ENCODE results near the gene PIAS2.

Gene PIAS2

DNA sequence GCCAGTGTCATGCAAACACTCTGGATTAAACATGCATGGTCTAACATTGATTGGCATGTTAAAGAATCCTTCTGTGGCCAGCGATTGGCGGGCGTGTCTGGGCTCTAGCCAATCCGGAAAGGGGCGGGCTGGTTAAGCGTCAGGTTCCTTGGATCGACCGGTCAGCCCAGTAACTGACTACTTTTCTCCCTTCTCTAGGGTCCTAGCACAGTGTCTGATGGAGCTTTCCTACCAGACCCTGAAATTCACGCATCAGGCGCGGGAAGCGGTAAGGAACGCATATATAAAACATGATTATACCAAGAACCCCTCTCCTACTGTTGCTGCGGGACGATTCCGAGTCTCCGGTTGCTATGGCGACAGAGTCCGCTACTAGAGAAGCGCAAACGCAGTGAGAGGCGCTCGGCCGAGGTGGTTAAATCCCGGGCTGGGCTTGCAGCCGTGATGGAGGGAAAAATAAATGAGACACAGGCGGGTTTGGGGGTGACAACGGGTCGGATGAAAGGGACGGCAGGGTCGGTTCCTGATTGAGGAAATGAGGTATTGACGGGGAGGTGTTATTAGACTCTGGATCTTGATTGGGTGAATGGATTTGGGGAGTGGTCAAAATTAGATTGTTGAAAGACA is 29.5 kb upstream of the PIAS2 start:
- peak overlapping the region; percentile 90 for H3K4me3 ChIP-seq (ENCODE audit: control insufficient read depth, low read depth, low read length)
- TF ChIP-seq, protein P1, sequence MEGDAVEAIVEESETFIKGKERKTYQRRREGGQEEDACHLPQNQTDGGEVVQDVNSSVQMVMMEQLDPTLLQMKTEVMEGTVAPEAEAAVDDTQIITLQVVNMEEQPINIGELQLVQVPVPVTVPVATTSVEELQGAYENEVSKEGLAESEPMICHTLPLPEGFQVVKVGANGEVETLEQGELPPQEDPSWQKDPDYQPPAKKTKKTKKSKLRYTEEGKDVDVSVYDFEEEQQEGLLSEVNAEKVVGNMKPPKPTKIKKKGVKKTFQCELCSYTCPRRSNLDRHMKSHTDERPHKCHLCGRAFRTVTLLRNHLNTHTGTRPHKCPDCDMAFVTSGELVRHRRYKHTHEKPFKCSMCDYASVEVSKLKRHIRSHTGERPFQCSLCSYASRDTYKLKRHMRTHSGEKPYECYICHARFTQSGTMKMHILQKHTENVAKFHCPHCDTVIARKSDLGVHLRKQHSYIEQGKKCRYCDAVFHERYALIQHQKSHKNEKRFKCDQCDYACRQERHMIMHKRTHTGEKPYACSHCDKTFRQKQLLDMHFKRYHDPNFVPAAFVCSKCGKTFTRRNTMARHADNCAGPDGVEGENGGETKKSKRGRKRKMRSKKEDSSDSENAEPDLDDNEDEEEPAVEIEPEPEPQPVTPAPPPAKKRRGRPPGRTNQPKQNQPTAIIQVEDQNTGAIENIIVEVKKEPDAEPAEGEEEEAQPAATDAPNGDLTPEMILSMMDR (conservative IDR thresholded peaks at IDR 0.05; ENCODE audit: control insufficient read depth, insufficient read depth, low read depth, low read length) = no peak
- DNase-seq (ENCODE audit: low read depth) = peak; percentile 85

DNA sequence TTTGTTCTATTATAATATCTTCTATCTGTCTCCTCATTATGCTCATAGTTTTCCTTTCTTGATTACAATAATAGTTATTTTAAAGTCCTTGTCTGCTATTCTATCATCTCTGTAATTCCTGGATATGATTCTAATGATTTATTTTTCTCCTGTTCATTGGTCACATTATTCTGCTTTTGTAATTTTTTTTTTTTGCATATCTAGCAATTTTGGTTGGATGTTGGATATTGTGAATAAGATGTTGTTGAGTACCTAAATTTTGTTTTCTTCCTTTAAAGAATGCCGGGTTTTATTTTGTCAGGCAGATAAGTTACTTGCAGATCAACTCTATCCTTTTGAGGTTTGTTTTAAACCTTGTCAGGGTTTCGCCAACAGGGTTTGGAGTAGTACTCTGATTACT is 25.3 kb upstream of the PIAS2 start:
- no peak overlapping the region for H3K4me3 ChIP-seq (ENCODE audit: control insufficient read depth, low read depth, low read length)
- DNase-seq (ENCODE audit: low read depth) = no peak
- TF ChIP-seq, protein P1 (conservative IDR thresholded peaks at IDR 0.05; ENCODE audit: control insufficient read depth, insufficient read depth, low read depth, low read length) = no peak

- TF ChIP-seq, protein P1 (conservative IDR thresholded peaks at IDR 0.05; ENCODE audit: control insufficient read depth, insufficient read depth, low read depth, low read length) = no peak
- no peak for DNase-seq (ENCODE audit: low read depth)
These were observed 22.8 kb upstream of the PIAS2 start for GRCh38 chr18:46939998-46940571.

GRCh38 chr18:46939337-46939963 is 22.1 kb upstream of the PIAS2 start:
- TF ChIP-seq, protein P1 (conservative IDR thresholded peaks at IDR 0.05; ENCODE audit: control insufficient read depth, insufficient read depth, low read depth, low read length) = no peak
- peak; percentile 87 for DNase-seq (ENCODE audit: low read depth)
- H3K4me3 ChIP-seq (ENCODE audit: control insufficient read depth, low read depth, low read length) = no peak overlapping the region

More at GRCh38 chr18:46939998-46940571, 22.8 kb upstream of the PIAS2 start:
- H3K4me3 ChIP-seq (ENCODE audit: control insufficient read depth, low read depth, low read length) = no peak overlapping the region

DNA sequence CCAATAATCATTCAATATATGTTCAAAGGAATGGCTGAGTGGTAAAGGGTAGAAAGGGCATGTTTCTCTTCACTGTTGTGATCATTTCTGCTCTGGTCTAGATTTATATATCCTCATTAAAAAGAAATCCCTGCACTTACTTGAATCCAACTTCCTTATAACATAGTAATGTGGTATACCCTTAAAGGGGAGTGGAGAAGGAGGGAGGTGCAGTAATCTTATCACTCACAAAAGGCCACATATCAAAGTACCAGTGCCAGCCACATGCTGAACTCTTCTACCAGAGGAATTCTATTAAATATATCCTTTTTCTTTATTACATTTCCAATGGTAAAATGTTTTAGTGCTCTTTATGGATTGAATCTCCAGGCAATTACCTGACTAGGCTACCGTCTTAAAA is 3.3 kb upstream of the PIAS2 start:
- H3K4me3 ChIP-seq (ENCODE audit: control insufficient read depth, low read depth, low read length) = no peak overlapping the region
- no peak for DNase-seq (ENCODE audit: low read depth)
- TF ChIP-seq, protein P1 (conservative IDR thresholded peaks at IDR 0.05; ENCODE audit: control insufficient read depth, insufficient read depth, low read depth, low read length) = no peak

DNA sequence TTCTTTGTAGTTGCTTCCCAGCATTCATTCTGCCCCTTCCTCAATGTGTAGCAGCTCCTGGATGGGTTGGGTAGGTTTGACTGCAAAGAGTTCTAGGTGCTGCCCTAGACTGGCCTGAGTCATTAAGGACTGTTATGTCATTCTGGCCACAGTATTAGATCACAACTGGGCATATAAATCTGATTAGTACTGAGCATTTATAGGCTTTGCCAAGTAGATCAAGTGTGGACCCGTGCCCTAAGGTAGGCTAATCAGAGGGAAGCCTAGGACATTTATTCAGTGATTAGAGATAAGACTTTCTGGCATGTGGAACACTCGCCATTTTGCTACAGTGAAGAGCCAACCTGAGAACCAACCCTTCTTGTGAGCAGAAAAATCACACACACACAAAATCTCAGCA is 2.8 kb upstream of the PIAS2 start:
- H3K4me3 ChIP-seq (ENCODE audit: control insufficient read depth, low read depth, low read length) = no peak overlapping the region
- DNase-seq (ENCODE audit: low read depth) = no peak
- TF ChIP-seq, protein P1 (conservative IDR thresholded peaks at IDR 0.05; ENCODE audit: control insufficient read depth, insufficient read depth, low read depth, low read length) = no peak

Data from fibroblast of mammary gland (primary cell).